Stimulated activated CD4-positive, alpha-beta T cell treated with anti-CD3 and anti-CD28 coated beads, TNF-alpha, amount 100 ng/mL, for 4 hours (primary cell): Measurements from ENCODE around the gene KIFAP3.

ENCODE experiments used
- DNase-seq, 3 experiments: peaks; one replicate each; pipeline ENCODE4 v3.0.0-alpha.2; 2020; ENCODE audit warnings: low read depth in 3 of 3

KIFAP3 gene

DNA sequence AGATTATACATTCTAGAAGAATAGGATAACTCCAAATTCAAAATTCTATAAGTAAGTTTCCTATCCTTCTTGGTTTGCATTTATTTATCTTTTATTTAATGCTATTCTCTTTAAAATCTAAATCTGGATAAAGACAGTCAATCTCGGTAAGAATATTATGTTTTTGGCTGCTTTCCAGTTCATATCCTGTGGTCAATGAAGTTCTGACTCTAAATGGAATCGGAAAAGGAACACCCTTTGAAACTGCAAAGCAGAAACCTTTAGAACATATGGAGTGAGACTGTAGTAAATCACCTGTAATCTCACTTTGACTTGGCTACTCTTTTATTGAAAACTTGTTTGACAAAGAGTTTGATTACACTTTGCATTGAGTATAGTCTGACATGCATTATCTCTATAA lies 85.2 kb downstream of the KIFAP3 start:
- no peak for DNase-seq

DNA sequence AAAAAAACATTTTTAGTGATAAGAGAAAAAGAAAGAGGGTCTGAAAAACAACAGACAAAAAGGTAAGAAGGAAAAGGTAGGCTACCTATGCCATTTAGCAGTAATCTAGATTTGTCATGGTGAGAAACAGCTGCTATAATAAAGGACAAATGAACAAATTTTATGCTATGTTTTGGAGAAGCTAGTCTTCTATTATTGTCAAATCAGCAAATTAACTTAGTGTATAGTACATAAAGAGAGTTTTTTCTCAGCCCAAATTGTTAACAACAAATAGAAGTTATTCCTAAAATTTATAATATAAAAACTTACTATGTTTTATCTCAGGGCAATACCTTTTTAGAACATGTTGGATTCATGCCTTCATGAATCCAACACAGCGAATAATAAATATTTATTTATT lies 88.7 kb downstream of the KIFAP3 start:
- DNase-seq: no peak

DNA sequence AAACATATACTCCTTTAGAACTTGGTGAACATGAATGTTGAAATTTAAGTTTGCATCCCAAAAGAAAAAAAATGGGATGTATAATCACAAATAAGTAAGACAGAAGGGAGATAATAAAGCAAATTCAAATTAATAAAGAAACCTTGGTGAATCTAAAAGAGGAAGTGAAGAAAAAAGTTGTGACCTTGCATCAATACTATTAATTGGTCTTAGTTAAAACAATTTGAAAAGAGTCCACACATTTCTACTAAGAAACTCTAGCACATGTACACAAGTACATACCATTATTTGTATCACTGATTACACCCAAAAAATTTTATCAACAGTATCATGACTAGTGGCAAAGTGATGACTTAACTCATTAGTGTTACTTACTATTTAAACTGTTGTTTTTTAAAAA lies 100.4 kb downstream of the KIFAP3 start:
- DNase-seq: no peak

DNA sequence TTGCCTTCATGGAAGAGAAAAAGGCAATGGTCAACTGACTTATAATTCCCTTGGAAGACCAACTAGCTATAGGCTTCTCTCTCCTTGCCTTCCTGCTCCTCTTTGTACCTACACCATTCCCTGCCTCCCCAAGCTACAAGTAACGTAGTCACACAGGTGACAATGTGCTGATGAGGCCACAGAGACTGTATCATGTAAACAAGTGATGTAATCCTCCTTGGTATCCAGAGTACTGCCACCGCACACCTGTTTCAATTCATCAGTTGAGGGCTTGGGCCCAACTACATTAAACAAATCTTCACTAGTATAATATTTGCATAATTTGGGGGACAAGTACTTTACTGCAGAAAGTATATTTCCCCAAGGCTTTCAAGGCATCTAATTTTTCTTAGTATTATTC lies 104.4 kb downstream of the KIFAP3 start:
- DNase-seq: no peak

DNA sequence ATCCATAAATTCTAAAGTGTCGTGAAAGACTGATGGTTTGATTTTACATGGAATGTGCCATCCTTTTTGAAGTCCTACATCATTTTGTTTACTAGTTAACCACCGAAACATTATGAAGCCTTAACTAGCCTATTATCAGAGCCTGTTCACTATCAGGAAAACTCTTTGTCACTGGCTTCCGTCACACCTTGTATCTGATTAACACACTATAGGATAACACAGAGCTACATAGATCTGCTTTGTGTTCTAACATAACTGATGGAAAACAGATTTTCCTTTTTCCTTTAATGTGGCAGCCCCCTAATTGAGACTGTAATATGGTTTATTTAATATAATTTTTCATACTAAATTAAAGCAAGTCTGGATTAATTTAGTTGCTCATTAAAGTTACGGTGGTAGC lies 106.3 kb downstream of the KIFAP3 start:
- DNase-seq: no peak

DNA sequence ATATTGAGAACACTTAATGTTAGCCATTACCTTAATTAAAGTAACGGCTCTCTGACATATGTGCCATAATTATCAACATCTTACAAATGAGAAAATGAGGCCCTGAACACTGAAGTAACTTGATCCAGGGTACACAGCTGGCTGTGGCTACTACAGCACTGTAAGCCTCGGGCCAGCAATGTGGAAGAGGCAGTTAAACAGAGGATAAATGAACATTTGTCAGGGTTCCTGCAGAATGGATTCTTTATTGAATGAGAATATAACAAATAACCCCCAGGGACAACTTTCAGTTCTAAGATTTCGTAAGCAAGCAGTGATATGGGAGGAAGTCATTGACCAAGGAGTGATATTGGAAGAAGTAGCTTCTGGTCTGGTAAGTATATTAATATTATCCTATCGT lies 110.3 kb downstream of the KIFAP3 start:
- no peak for DNase-seq

DNA sequence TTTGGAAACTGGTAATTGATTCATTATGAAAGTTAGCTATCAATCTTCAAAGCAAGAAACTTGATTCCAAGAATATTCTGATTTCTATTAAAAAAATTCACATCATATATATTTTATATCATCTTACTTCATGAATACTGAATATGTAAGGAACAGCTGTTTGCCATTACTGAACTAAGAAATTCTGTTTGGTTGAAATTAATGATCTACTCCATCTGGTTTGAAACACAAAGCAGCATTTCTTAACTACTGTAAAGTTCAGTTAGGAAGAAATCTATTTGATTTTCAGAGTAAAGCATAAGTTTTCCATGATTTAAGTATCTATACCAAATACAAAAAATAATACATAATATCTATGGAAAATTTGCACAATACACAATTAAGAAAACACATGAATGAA lies 114.8 kb downstream of the KIFAP3 start:
- DNase-seq: no peak

DNA sequence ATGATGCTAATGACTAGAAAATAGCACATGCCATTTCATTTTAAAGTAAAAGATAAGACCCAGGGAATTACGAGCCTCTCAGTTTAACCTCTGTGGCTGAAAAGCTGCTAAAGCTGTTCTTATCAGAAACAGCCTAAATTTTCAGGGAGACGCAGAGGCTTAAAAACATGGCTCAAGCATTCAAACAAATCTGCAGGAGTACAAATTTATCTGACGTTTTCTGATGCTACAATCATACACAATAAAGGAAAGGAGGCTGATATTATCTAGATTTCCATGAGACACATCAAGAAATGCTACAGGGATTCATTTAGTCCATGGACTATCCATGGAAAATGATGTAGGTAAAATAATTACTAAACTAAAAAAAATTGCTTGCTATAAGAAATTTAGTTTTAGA lies 115.5 kb downstream of the KIFAP3 start:
- no peak for DNase-seq

DNA sequence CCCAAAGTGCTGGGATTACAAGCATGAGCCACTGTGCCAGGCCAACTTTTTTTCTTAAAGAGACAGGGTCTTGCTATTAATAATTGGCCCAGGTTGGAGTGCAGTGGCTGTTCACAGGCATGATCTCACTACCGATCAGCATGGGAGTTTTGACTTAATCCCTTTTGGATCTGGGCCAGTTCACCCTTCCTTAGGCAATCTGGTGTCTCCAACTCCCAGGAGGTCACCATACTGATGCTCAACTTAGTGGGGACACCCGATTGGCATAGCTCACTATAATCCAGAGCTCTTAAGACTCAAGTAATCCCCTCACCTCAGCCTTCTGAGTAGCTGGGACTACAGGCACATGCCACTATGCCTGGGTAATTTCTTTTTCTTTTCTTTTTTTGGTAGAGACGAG lies 116.6 kb downstream of the KIFAP3 start:
- DNase-seq: no peak

DNA sequence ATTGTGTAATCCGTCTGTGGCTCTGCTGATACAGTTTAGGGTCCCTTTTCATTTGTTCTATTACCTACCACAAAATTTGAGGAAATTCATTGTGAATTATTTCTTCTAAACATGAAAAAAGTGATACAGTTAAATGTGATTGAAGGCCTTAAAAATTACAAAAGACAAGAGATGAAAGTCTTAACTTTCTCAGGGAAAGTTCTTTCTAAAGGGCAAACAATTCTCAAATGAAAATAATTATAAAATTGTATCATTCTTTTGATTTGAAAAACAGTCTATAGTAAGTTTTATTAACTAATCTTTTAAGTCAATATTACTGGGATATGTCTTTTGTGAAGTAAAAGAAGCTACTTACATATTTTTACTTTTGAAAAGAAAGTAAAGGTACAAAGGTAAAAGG lies 123.4 kb downstream of the KIFAP3 start:
- DNase-seq: no peak

DNA sequence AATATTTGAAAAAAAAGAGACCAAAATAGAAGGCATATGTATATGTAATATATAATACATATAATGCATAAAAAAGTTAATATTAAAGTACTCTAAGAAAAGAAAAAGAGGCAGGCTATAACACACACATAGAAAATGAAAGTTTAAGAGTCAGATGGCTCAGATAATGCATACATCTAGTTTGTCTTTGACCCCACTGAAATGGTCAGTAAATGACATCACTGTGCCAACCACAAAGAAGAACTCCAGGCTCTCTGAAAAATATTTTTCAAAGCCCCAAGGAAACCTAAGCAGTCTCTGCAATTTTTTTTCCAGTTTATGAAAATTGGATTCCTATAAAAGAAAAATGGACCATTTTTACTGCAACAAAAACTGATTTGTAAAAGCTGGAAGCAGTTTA lies 125.4 kb downstream of the KIFAP3 start:
- no peak for DNase-seq

DNA sequence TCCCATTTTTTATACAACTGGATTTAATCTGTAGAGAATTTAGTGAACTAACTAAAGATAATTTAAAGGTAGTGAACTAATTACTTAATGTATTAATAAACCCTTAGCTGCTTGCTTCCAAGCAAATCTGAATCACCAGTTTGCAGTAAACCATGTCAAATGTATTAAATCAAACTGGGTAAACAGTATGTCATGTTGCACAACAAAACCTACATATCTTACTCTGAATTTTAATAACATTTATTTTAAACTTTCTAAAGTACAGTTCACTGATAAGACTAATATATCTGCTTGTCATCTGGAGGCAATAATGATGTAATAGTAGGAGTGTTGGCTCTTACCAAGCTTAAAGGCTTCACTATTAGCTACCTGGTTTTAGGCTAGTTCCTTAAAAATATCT lies 128.3 kb downstream of the KIFAP3 start:
- DNase-seq: no peak

DNA sequence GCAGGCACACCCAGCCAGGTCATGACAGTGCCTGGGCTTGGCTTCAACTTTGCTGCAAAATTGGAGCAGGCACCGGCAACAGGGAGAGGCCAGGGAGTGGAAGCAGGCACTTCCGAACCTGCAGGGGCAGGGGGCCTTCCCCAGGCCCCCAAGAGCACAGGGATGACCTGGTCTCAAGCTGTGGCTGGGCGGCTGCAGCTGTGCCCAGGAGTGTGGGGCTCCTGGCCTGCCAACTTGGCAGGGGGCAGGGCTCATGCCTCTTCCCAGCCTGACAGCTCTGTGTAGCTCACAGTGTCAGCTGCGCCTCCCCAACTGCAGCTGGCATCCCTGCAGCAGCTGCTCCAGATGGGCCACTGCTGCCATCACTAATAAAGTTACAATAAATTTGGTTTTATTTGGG lies 129.3 kb downstream of the KIFAP3 start:
- no peak for DNase-seq

DNA sequence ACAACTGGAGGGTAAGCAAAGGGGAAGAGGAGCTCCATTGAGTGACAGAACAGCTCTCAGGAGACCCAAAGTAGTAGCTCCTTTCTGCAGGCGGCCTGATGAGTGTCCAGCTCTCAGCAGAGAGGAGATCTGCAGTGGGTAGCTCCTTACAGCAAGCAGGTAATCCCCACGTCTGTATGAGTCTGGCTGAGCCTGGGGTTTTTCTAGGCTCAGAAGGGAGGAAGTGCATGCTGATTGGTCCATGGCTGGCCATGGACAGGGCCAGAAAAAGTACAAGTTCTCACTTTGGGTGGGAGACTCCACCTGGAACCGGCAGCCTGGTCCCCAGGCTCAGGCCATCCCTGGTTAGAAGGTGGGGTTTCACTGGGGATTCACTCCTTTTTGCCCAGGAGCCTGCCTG lies 129.9 kb downstream of the KIFAP3 start:
- DNase-seq: no peak

DNA sequence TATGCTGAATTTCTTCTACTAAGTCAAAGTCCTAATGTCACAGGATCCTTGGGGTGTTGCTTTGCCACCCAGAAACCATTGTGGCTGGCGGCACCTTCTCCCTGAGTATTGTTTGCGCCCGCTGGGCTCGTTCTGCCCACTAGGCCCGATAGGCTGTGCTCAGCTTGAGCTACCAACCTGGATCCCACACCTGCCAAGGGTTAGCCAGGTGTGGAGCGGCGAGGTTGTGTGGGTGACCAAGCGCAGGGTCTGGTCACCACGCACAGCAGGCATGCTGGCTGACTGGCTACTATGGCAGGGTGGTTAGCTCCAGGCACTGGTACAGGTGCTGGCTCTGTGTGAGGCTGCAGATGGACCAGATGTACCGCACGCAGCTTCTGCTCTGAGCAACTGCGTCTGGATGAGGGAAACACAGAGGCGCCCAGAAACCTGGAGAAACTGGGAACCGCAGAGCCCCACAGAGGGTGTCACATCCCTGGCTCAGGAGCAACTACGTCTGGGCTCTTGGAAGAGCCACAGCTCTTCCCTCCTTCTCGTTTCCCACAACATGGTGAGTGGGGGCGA lies 130.4 kb downstream of the KIFAP3 start:
- DNase-seq: no peak

DNA sequence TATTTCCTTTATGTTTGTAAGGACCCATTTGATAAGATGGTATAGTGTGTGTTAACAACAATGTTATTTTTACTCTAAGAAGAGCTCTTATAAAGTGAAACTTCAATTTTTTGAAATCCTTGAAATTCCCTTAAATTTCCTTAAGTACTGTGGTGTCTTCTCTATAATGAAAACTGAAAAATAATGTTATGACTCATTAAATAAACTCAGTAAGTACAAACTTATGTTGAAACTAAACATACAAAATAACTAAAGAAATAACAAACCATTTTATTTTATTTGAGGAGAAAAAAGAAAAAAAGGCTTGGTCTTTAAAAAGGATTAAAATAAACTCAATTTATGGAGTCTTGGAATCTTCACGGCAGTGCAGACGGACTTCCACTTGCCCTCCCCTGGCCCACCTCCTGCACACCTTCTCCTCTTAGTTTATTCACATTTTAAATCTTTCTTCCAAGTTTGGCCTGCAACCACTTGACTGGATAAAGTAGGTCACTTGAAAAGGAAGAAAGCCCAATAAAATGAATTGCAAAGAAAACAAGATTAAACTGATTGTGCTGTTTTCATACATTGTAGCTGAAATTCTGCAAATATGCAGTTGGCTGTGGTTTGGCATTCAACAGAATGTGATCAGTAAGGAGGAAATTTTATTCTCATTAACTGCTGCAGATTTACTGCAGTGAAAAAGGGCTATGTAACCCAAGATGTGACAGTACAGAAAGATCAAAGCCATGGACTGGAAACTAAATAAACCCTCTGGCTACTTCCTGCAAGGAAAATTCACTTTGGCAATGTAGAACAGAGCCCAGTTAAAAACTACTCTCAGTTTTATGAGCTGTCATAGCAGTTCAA lies 132.3 kb downstream of the KIFAP3 start:
- no peak for DNase-seq

DNA sequence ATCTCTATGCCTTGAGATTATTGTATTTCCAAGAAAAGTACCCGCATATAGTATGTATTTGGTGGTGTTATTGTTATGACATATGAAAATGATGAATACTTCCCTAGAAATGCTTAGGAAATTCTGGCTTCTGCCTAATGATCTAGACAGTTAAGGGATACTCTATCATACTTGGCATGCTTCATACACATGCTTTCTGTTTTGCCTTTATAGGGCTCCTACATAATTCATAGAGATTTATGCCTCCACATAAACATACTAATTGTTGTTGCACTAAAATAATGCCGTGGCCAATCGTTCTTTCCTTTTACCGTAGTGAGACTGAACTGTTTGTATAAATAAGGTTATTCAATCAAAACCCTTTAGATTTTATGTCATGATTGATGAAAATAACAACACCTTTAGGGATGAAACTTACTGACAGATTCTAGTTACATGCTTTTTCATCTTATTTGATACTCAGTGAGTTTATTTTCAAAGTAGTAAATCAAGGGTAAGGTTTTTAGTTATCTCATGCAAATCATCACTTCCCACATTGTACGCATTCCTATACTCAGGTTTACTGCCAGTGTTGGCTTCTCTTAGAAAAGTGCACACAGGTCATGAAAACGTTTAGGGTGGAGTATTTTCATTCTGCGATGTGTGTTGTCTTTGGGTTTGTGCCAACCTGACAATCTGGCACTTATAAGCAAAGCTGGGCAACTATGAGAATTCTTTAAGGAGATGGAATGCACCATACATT lies 140.3 kb downstream of the KIFAP3 start:
- DNase-seq: no peak

DNA sequence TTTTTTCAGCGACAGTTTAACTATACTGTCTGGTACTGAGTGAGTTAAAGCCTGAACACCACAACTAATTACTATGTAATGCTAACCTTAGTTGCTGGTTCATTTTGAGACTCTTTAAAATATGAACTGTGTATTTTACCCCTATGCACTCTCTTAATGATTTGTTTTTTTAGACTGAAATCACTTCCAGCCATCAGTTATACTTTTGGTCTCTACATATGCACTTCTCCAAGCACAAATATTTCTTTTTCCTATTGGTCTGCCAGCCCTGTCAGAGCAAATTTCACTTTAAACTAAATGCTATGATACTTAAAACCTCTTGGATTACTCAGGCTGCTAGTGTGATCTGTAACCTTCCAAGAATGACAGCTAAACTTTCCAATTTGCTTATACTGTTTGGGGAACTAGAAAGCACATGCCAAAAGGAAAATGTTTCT lies 142.7 kb downstream of the KIFAP3 start:
- no peak for DNase-seq

DNA sequence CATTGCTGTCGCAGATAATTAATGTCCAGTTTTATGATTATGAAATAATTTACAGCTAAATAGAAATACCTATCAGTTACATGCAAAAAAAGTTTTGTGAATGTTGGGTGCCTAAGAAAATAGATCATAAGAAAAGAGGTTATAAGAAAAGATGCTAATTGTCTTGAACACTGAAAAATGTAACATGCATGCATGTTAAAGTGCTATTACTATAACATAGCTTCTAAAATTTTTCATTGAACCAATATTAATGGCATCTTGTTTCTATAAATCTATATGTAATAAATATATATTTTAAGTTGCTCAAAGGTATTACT lies 145.3 kb downstream of the KIFAP3 start:
- DNase-seq: no peak

DNA sequence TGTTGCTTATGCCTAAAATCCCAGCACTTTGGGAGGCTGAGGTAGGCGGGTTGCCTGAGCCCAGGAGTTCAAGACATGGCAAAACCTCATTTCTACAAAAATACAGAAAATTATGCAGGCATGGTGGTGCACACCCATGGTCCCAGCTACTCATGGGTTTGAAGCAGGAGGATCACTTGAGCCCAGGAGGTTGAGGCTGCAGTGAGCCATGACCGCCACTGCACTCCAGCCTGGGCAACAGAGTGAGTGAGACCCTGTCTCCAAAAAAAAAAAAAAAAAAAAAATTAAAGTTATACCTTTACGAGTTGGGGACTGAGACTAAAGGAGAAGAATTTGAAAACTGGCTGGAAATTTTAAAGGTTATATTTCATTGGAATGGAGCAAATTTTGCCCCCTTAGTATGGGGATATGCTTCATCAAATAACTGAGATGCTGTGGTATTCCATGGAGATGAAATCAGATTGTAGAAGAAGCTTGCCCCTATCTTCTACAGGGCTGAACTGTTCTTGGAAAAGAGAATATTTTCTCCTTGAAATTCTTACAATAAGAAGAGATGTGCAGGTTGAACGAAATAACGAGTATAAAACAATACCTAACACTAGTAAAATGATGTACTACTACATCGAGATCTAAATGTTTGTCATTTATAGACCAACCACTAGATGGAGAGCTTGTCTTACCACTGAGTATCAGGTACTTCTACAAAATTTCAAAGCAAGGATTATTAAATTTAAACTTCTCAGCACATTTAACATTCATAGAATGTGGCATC lies 145.9 kb downstream of the KIFAP3 start:
- no peak for DNase-seq

DNA sequence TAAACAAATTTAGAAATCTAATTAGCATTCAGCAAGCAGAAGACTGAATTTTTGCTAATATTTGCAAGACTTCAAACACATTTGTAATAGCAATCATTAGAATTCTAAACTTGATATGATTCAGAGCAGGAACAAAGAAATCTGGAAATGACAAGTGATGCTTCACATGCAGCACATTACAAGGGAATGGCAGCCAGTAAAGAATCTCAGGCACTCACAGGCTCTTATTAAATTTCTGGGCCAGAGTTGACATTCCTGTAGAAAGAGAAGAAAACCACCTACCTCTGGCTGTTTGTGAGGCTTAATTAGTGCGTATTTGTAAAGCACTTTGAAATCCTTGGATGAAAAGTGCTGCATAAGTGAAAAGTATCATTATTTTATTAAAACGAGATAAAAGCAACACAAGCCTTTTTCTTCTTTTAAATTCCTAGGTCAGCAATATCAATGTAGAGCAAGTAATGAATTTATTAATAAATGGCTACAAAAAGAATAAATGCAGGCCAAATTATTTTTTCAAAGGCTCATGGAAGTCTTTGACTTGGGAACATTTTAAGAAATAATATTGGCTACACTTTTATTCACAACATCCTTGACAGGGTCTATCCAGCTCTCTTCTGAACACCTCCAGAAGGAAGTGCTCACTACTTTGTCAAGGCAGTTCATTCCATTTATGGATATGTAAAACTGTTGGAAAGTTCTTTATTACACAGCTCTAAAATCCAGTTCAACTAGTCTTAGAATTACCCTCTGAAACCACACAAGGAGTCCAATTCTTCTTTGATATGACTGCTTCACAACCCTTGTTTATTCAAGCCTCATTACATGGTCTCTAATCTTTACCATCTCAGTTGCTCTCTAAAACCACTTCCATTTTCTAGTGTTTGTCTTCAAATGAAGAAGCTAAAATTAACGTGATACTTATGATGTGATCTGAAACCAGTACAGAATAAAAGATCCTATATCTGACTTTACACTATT lies 148.7 kb downstream of the KIFAP3 start:
- DNase-seq: no peak
